ENCODE results near the gene UVRAG. TPM values are rescaled to one million over a fixed set of nuclear protein-coding genes. Genes with fewer than 3 reads are reported as not detected.

Gene UVRAG
- total RNA-seq, 1 experiment from 2014 or later: 31.3 TPM

- peak in 1 of 2 experiments; percentile 75 for DNase-seq
- TF ChIP-seq CTCF (IDR thresholded peaks at IDR 0.05; ENCODE audit: insufficient read depth in 1 of 2, low read depth in 1 of 2, low read length in 1 of 2, severe bottlenecking in 1 of 2, unreplicated experiment in 1 of 2): no peak
- H3K9me3 ChIP-seq: no peaks in the 10 kb centered on the region
- no TSS peak for BruUV-seq (replicated peaks)
- no peaks in the 10 kb centered on the region for H3K36me3 ChIP-seq (ENCODE audit: control insufficient read depth, insufficient read depth, low read length)
- peaks cover 6% of the 10 kb centered on the region for H3K36me3 Mint-ChIP-seq (ENCODE audit: insufficient read depth, unreplicated experiment)
- no peak overlapping the region for H3K4me3 Mint-ChIP-seq (ENCODE audit: unreplicated experiment)
- intact Hi-C loops (cut with micrococcal nuclease; ENCODE audit: unreplicated experiment): no loop called here
- H3K4me1 ChIP-seq: peaks cover 59% of the 10 kb centered on the region
- peak overlapping the region; percentile 30 for H3K27ac Mint-ChIP-seq (ENCODE audit: unreplicated experiment)
- ChIA-PET CTCF (no interaction called here), POLR2A (no interaction called here)
- H3K4me1 Mint-ChIP-seq (ENCODE audit: low read depth, unreplicated experiment): peaks cover 58% of the 10 kb centered on the region
- H3K4me3 ChIP-seq (ENCODE audit: low read depth, low read length): no peak overlapping the region
- H3K9me3 Mint-ChIP-seq (ENCODE audit: unreplicated experiment): no peaks in the 10 kb centered on the region
- H3K27me3 Mint-ChIP-seq (ENCODE audit: insufficient read depth, unreplicated experiment): no peaks in the 10 kb centered on the region
- no peaks in the 10 kb centered on the region for H3K27me3 ChIP-seq (replicated peaks; ENCODE audit: control insufficient read depth, insufficient read depth, low read length)
Measured at GRCh38 chr11:76148941-76149613, 334.1 kb downstream of the UVRAG start.

GRCh38 chr11:76149713-76150112 is 334.7 kb downstream of the UVRAG start:
- peaks cover 58% of the 10 kb centered on the region for H3K4me1 Mint-ChIP-seq (ENCODE audit: low read depth, unreplicated experiment)
- H3K9me3 Mint-ChIP-seq (ENCODE audit: unreplicated experiment): no peaks in the 10 kb centered on the region
- Histone ChIP-seq H3K36me3 (ENCODE audit: control insufficient read depth, insufficient read depth, low read length) (no peaks in the 10 kb centered on the region), H3K4me3 (ENCODE audit: low read depth, low read length) (no peak overlapping the region), H3K27me3 (replicated peaks; ENCODE audit: control insufficient read depth, insufficient read depth, low read length) (no peaks in the 10 kb centered on the region), H3K4me1 (peaks cover 65% of the 10 kb centered on the region), H3K9me3 (no peaks in the 10 kb centered on the region)
- ChIA-PET CTCF (no interaction called here), POLR2A (no interaction called here)
- intact Hi-C loops (cut with micrococcal nuclease; ENCODE audit: unreplicated experiment): no loop called here
- no TSS peak for BruUV-seq (replicated peaks)
- no peak overlapping the region for H3K27ac Mint-ChIP-seq (ENCODE audit: unreplicated experiment)
- no peak for TF ChIP-seq CTCF (IDR thresholded peaks at IDR 0.05; ENCODE audit: insufficient read depth in 1 of 2, low read depth in 1 of 2, low read length in 1 of 2, severe bottlenecking in 1 of 2, unreplicated experiment in 1 of 2)
- no peaks in the 10 kb centered on the region for H3K27me3 Mint-ChIP-seq (ENCODE audit: insufficient read depth, unreplicated experiment)
- DNase-seq: peak in 1 of 2 experiments; percentile 29
- no peak overlapping the region for H3K4me3 Mint-ChIP-seq (ENCODE audit: unreplicated experiment)
- H3K36me3 Mint-ChIP-seq (ENCODE audit: insufficient read depth, unreplicated experiment): peaks cover 6% of the 10 kb centered on the region

- no peak for TF ChIP-seq CTCF (IDR thresholded peaks at IDR 0.05; ENCODE audit: insufficient read depth in 1 of 2, low read depth in 1 of 2, low read length in 1 of 2, severe bottlenecking in 1 of 2, unreplicated experiment in 1 of 2)
- Histone ChIP-seq H3K36me3 (ENCODE audit: control insufficient read depth, insufficient read depth, low read length) (no peaks in the 10 kb centered on the region), H3K9me3 (no peaks in the 10 kb centered on the region), H3K27me3 (replicated peaks; ENCODE audit: control insufficient read depth, insufficient read depth, low read length) (no peaks in the 10 kb centered on the region), H3K4me1 (peaks cover 68% of the 10 kb centered on the region), H3K4me3 (ENCODE audit: low read depth, low read length) (no peak overlapping the region)
- Mint-ChIP-seq H3K27me3 (ENCODE audit: insufficient read depth, unreplicated experiment) (no peaks in the 10 kb centered on the region), H3K27ac (ENCODE audit: unreplicated experiment) (no peak overlapping the region), H3K4me3 (ENCODE audit: unreplicated experiment) (no peak overlapping the region), H3K4me1 (ENCODE audit: low read depth, unreplicated experiment) (peaks cover 58% of the 10 kb centered on the region), H3K9me3 (ENCODE audit: unreplicated experiment) (no peaks in the 10 kb centered on the region), H3K36me3 (ENCODE audit: insufficient read depth, unreplicated experiment) (peaks cover 6% of the 10 kb centered on the region)
- CTCF ChIA-PET: no interaction called here
- BruUV-seq (replicated peaks): no TSS peak
- intact Hi-C loops (cut with micrococcal nuclease; ENCODE audit: unreplicated experiment): no loop called here
- POLR2A ChIA-PET: no interaction called here
- DNase-seq: peak in 1 of 2 experiments; percentile 34
Measured at GRCh38 chr11:76150141-76150540, 335.1 kb downstream of the UVRAG start.

Data from Caco-2 (cell line).